Adrenal gland (tissue), 12 donors: Measurements from ENCODE around the gene IL1RAPL1. TPM values are rescaled to one million over a fixed set of nuclear protein-coding genes. Genes with fewer than 3 reads are reported as not detected.

ENCODE experiments used
- DNase-seq, 7 donors: peaks; one replicate each; pipeline ENCODE4 v3.0.0-alpha.2; 2019 to 2020
- H3K27ac ChIP-seq, 5 donors: fragments of 200-600 bp; sonication (generic) in 4 of 5; 1 replicate in 3 of 5; 2 replicates in 2 of 5; pipeline versions ENCODE4 v1.5.1 to v1.8.0; 2016 to 2020; ENCODE audit warnings: mild to moderate bottlenecking in 1 of 5
- H3K27me3 ChIP-seq: fragments of 200-600 bp; 2 replicates; pipeline ENCODE4 v1.8.0; 2021
- H3K36me3 ChIP-seq, 2 donors: fragments of 200-600 bp; replicated peaks in 1 of 2; 1 replicate in 1 of 2; 2 replicates in 1 of 2; pipeline versions ENCODE4 v1.5.1 to v1.8.0; 2018 to 2022
- H3K4me1 ChIP-seq, 2 donors: fragments of 200-600 bp; replicated peaks in 1 of 2; 1 replicate in 1 of 2; 2 replicates in 1 of 2; pipeline versions ENCODE4 v1.5.1 to v1.8.0; 2018 to 2021
- H3K4me3 ChIP-seq, 4 donors: fragments of 200-600 bp; sonication (generic) in 3 of 4; one replicate each; pipeline ENCODE4 v1.5.1; 2016 to 2018
- H3K9me3 ChIP-seq, 3 donors: fragments of 200-600 bp; sonication (generic) in 1 of 3; replicated peaks in 1 of 3; 1 replicate in 2 of 3; 2 replicates in 1 of 3; pipeline versions ENCODE4 v1.5.1 to v1.8.0; 2016 to 2021
- CTCF ChIP-seq, 6 experiments: fragments of 450-650 bp in 4 of 6; fragments of 200-600 bp in 2 of 6; sonication (generic) in 1 of 6; IDR thresholded peaks; 1 replicate in 5 of 6; 2 replicates in 1 of 6; pipeline versions ENCODE4 v1.5.1 to v1.8.0; 2016 to 2021; ENCODE audit warnings: antibody characterized with exemption in 6 of 6, mild to moderate bottlenecking in 2 of 6, moderate library complexity in 1 of 6
- POLR2A ChIP-seq, 2 donors: fragments of 450-650 bp; IDR thresholded peaks; one replicate each; pipeline ENCODE4 v1.6.1; 2017; ENCODE audit warnings: antibody characterized with exemption in 2 of 2, mild to moderate bottlenecking in 2 of 2, moderate library complexity in 1 of 2
- WGBS, 4 donors: extraction: QIAGEN DNeasy Blood & Tissue Kit in 2 of 4; methylation state at CpG; one replicate each; pipeline versions ENCODE4 v1.1.5 to v1.1.7; 2013 to 2017; 5-methylcytosine and 5-hydroxymethylcytosine counted together
- intact Hi-C, 2 donors: fragments of 100-400 bp; cut with DNase I; formaldehyde crosslinking; loops; one replicate each; pipeline versions ENCODE4 v1.14.1 to v1.15.0; 2022 to 2023
- polyA plus RNA-seq, 3 donors: library from polyadenylated mRNA; stranded (reverse); fragments of 200-250 nt in 2 of 3; fragments of 350-450 nt in 1 of 3; fragmentation: Illumina TruSeq in 1 of 3; extraction: RNeasy Lipid Tissue Mini Kit (QIAGEN cat#74804) in 1 of 3; gene quantifications; one replicate each; pipeline ENCODE4 v1.2.3, GENCODE V29; 2013 to 2014
- total RNA-seq, 9 donors: library from RNA; depleted of rRNA in 4 of 9; stranded (reverse); fragments of >200 nt in 4 of 9; fragments of 120-200 nt in 1 of 9; fragmentation: NEBNext Ultra II Directional in 1 of 9; extraction: Animal tissue kit (Norgen Biotek cat#: 25700) in 1 of 9; gene quantifications; one replicate each; pipeline versions ENCODE4 v1.1.0 to v1.2.4, GENCODE V29; 2013 to 2023
- donor health status: healthy with polysubstance abuse.
- donor health status: Bipolar disorder and iron deficiency.
- donor health status: DM: yes; HTN: yes; CAD: no.
- donor health status: DM: no; HTN: no; CAD: no.
- donor health status: DM: no; HTN: no; CAD: no.
- donor health status: DM: yes; HTN: yes; CAD: no.

The IL1RAPL1 gene
- total and polyA plus RNA-seq, 12 donors: 1.1 TPM; not detected in 11

- TF ChIP-seq CTCF (IDR thresholded peaks at IDR 0.05) (no peak), POLR2A (IDR thresholded peaks at IDR 0.05) (no peak)
- Histone ChIP-seq H3K27ac (no peak overlapping the region), H3K9me3 (no peaks in the 10 kb centered on the region), H3K4me1 (no peaks in the 10 kb centered on the region), H3K4me3 (no peak overlapping the region), H3K36me3 (no peaks in the 10 kb centered on the region), H3K27me3 (no peaks in the 10 kb centered on the region)
- intact Hi-C loops: no loop called here
- 78 to 85% (median 83%) methylated on average over 2 of the region's 2 CpGs for WGBS, 4 donors
- no peak for DNase-seq
Observed at GRCh38 chrX:29490606-29491005, 903.4 kb downstream of the IL1RAPL1 start.

- Histone ChIP-seq H3K27me3 (no peaks in the 10 kb centered on the region), H3K4me1 (no peaks in the 10 kb centered on the region), H3K9me3 (no peaks in the 10 kb centered on the region), H3K27ac (no peak overlapping the region), H3K36me3 (no peaks in the 10 kb centered on the region), H3K4me3 (no peak overlapping the region)
- 51 to 84% (median 75%) methylated on average over 3 of the region's 3 CpGs for WGBS, 4 donors
- TF ChIP-seq POLR2A (IDR thresholded peaks at IDR 0.05) (no peak), CTCF (IDR thresholded peaks at IDR 0.05) (no peak)
- no peak for DNase-seq
- intact Hi-C loops: no loop called here
Observed at GRCh38 chrX:29491659-29492058, 904.4 kb downstream of the IL1RAPL1 start.

- 56 to 74% (median 65%) methylated on average over 2 of the region's 2 CpGs for WGBS, 4 donors
- Histone ChIP-seq H3K27me3 (no peaks in the 10 kb centered on the region), H3K4me1 (no peaks in the 10 kb centered on the region), H3K36me3 (no peaks in the 10 kb centered on the region), H3K9me3 (no peaks in the 10 kb centered on the region), H3K27ac (no peak overlapping the region), H3K4me3 (no peak overlapping the region)
- TF ChIP-seq CTCF (IDR thresholded peaks at IDR 0.05): no peak
- no peak for TF ChIP-seq POLR2A (IDR thresholded peaks at IDR 0.05)
- DNase-seq: no peak
- intact Hi-C loops: no loop called here
Observed at GRCh38 chrX:29496636-29497180, 909.5 kb downstream of the IL1RAPL1 start.

GRCh38 chrX:29506729-29507128 lies 919.5 kb downstream of the IL1RAPL1 start:
- no peak for DNase-seq
- Histone ChIP-seq H3K36me3 (no peaks in the 10 kb centered on the region), H3K27me3 (no peaks in the 10 kb centered on the region), H3K4me3 (no peak overlapping the region), H3K27ac (no peak overlapping the region), H3K4me1 (no peaks in the 10 kb centered on the region), H3K9me3 (no peaks in the 10 kb centered on the region)
- intact Hi-C loops: no loop called here
- no peak for TF ChIP-seq POLR2A (IDR thresholded peaks at IDR 0.05)
- no peak for TF ChIP-seq CTCF (IDR thresholded peaks at IDR 0.05)
- 50 to 100% (median 67%) methylated on average over 1 of the region's 1 CpG for whole genome bisulfite sequencing, 4 donors
